HG03060 (cell line): ENCODE measurements around the gene LRRC4C.

Experiments
- ATAC-seq: cut with Tn5 transposase; IDR thresholded peaks from one replicate; pipeline ENCODE4 v1.9.1; 2021; ENCODE audit warnings: low read depth, moderate number of reproducible peaks; ENCODE audit not compliant: unreplicated experiment

The LRRC4C gene

GRCh38 chr11:40763046-40763445 lies 696.4 kb downstream of the LRRC4C start:
- ATAC-seq: no peak

- ATAC-seq: no peak
These were observed 700.1 kb downstream of the LRRC4C start for GRCh38 chr11:40759341-40759740.

- no peak for ATAC-seq
These were observed 705.2 kb downstream of the LRRC4C start for GRCh38 chr11:40754297-40754696.

- ATAC-seq: no peak
These were observed 713.2 kb downstream of the LRRC4C start for GRCh38 chr11:40746282-40746681.

GRCh38 chr11:40732132-40732531 lies 727.3 kb downstream of the LRRC4C start:
- no peak for ATAC-seq

GRCh38 chr11:40722179-40722795 lies 737.2 kb downstream of the LRRC4C start:
- ATAC-seq: no peak

- ATAC-seq: no peak
These were observed 742.9 kb downstream of the LRRC4C start for GRCh38 chr11:40716344-40717130.

GRCh38 chr11:40713083-40713482 lies 746.4 kb downstream of the LRRC4C start:
- ATAC-seq: no peak

GRCh38 chr11:40701027-40701426 lies 758.4 kb downstream of the LRRC4C start:
- ATAC-seq: no peak

- no peak for ATAC-seq
These were observed 769.6 kb downstream of the LRRC4C start for GRCh38 chr11:40689823-40690222.

GRCh38 chr11:40688369-40688768 lies 771.1 kb downstream of the LRRC4C start:
- no peak for ATAC-seq

GRCh38 chr11:40686765-40687164 lies 772.7 kb downstream of the LRRC4C start:
- no peak for ATAC-seq

GRCh38 chr11:40683010-40683409 lies 776.4 kb downstream of the LRRC4C start:
- no peak for ATAC-seq

GRCh38 chr11:40679276-40679675 lies 780.2 kb downstream of the LRRC4C start:
- ATAC-seq: no peak

- ATAC-seq: no peak
These were observed 812.2 kb downstream of the LRRC4C start for GRCh38 chr11:40647295-40647694.

GRCh38 chr11:40642284-40642683 lies 817.2 kb downstream of the LRRC4C start:
- no peak for ATAC-seq

- no peak for ATAC-seq
These were observed 839.8 kb downstream of the LRRC4C start for GRCh38 chr11:40619654-40620053.

- no peak for ATAC-seq
These were observed 852.7 kb downstream of the LRRC4C start for GRCh38 chr11:40606800-40607199.

- ATAC-seq: no peak
These were observed 856.4 kb downstream of the LRRC4C start for GRCh38 chr11:40602866-40603552.

- ATAC-seq: no peak
These were observed 861.8 kb downstream of the LRRC4C start for GRCh38 chr11:40597546-40598113.

- no peak for ATAC-seq
These were observed 886.1 kb downstream of the LRRC4C start for GRCh38 chr11:40573254-40573891.
